ENCODE data around the gene STRN3.
"Not testable (repeated sequence)": the region's sequence is repeated elsewhere in the genome, so short reads cannot be mapped to it uniquely, and the experiment has no call there.

The STRN3 gene

GRCh38 chr14:30928462-30928861 lies 97.7 kb downstream of the STRN3 start:
- intact Hi-C loops (cut with DNase I): no loop called here
- no peak for DNase-seq

- DNase-seq: no peak
- intact Hi-C loops (cut with DNase I): no loop called here
Observed at GRCh38 chr14:30925254-30925653, 100.9 kb downstream of the STRN3 start.

GRCh38 chr14:30921788-30922187 lies 104.4 kb downstream of the STRN3 start:
- no peak for DNase-seq
- intact Hi-C loops (cut with DNase I): no loop called here

- intact Hi-C loops (cut with DNase I): no loop called here
Observed at GRCh38 chr14:30921305-30921704, 104.9 kb downstream of the STRN3 start.

GRCh38 chr14:30915596-30915995 lies 110.6 kb downstream of the STRN3 start:
- no peak for DNase-seq
- intact Hi-C loops (cut with DNase I): no loop called here

More at GRCh38 chr14:30921305-30921704, 104.9 kb downstream of the STRN3 start:
- DNase-seq: no peak

- intact Hi-C loops (cut with DNase I): no loop called here
- DNase-seq: no peak
Observed at GRCh38 chr14:30914812-30915211, 111.4 kb downstream of the STRN3 start.

- intact Hi-C loops (cut with DNase I): no loop called here
- no peak for DNase-seq
Observed at GRCh38 chr14:30908826-30909225, 117.4 kb downstream of the STRN3 start.

- no peak for DNase-seq
- intact Hi-C loops (cut with DNase I): loop anchor here (2.0 kb wide), 1 partner anchor 251 kb away; no protein-coding TSS in a partner anchor
Observed at GRCh38 chr14:30907659-30908057, 118.5 kb downstream of the STRN3 start.

GRCh38 chr14:30906752-30907658 lies 119.2 kb downstream of the STRN3 start:
- intact Hi-C loops (cut with DNase I): loop anchor here (2.0 kb wide), 1 partner anchor 250 kb away; no protein-coding TSS in a partner anchor

GRCh38 chr14:30903285-30904124 lies 122.7 kb downstream of the STRN3 start:
- intact Hi-C loops (cut with DNase I): no loop called here

More at GRCh38 chr14:30906752-30907658, 119.2 kb downstream of the STRN3 start:
- no peak for DNase-seq

GRCh38 chr14:30897121-30897520 lies 129.1 kb downstream of the STRN3 start:
- intact Hi-C loops (cut with DNase I); DNase-seq: not testable (repeated sequence)

More at GRCh38 chr14:30903285-30904124, 122.7 kb downstream of the STRN3 start:
- DNase-seq: no peak

GRCh38 chr14:30896435-30896834 lies 129.7 kb downstream of the STRN3 start:
- no peak for DNase-seq
- intact Hi-C loops (cut with DNase I): no loop called here

GRCh38 chr14:30894923-30895515 lies 131.2 kb downstream of the STRN3 start:
- DNase-seq: no peak
- intact Hi-C loops (cut with DNase I): no loop called here

GRCh38 chr14:30893819-30894218 lies 132.4 kb downstream of the STRN3 start:
- DNase-seq: no peak
- intact Hi-C loops (cut with DNase I): no loop called here

GRCh38 chr14:30889244-30889594 lies 137.0 kb downstream of the STRN3 start:
- no peak for DNase-seq
- intact Hi-C loops (cut with DNase I): no loop called here

GRCh38 chr14:30888480-30889243 lies 137.5 kb downstream of the STRN3 start:
- intact Hi-C loops (cut with DNase I): no loop called here
- DNase-seq: no peak

GRCh38 chr14:30885840-30886740 lies 140.1 kb downstream of the STRN3 start:
- intact Hi-C loops (cut with DNase I): no loop called here
- no peak for DNase-seq

GRCh38 chr14:30884901-30885300 lies 141.3 kb downstream of the STRN3 start:
- no peak for DNase-seq
- intact Hi-C loops (cut with DNase I): no loop called here
